OCI-LY1 (cell line): Measurements from ENCODE around the gene CD109.
"Not testable (repeated sequence)": the region's sequence is repeated elsewhere in the genome, so short reads cannot be mapped to it uniquely, and the experiment has no call there.

Source experiments
- EZH2 ChIP-seq: fragments of 200-600 bp; sonication (generic), shearing (Covaris generic); IDR thresholded peaks from 2 replicates; pipeline ENCODE4 v1.8.0; 2017; ENCODE audit warnings: borderline replicate concordance, mixed run types, mild to moderate bottlenecking, antibody characterized with exemption, low read length, moderate library complexity, mixed read lengths
- TF ChIP-seq, protein P1 (sequence below): fragments of 200-600 bp; sonication (generic), shearing (Covaris generic); IDR thresholded peaks from 2 replicates; pipeline ENCODE4 v1.5.1; 2017; ENCODE audit warnings: mild to moderate bottlenecking, antibody characterized with exemption, low read length, moderate library complexity, mixed read lengths

DNA sequence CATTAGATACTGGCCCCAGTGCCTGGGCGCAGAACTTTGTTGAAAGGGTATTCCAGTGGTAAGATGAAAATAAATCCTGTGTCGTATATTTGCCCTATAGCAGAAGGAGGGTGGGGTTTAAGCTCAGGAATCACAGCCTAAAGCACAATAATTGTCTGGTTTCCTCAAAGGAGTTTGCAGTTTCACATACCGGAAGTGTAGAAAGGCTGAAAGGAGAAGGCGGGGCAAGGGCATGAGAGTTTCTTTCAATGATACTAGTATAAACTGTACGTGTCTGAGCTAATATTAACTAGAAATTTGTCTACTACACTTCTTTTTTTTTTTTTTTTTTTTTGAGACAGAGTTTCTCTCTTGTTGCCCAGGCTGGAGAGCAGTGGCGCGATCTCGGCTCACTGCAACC, 29.2 kb downstream of the CD109 start:
- TF ChIP-seq, protein P1, sequence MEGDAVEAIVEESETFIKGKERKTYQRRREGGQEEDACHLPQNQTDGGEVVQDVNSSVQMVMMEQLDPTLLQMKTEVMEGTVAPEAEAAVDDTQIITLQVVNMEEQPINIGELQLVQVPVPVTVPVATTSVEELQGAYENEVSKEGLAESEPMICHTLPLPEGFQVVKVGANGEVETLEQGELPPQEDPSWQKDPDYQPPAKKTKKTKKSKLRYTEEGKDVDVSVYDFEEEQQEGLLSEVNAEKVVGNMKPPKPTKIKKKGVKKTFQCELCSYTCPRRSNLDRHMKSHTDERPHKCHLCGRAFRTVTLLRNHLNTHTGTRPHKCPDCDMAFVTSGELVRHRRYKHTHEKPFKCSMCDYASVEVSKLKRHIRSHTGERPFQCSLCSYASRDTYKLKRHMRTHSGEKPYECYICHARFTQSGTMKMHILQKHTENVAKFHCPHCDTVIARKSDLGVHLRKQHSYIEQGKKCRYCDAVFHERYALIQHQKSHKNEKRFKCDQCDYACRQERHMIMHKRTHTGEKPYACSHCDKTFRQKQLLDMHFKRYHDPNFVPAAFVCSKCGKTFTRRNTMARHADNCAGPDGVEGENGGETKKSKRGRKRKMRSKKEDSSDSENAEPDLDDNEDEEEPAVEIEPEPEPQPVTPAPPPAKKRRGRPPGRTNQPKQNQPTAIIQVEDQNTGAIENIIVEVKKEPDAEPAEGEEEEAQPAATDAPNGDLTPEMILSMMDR: not testable (repeated sequence)
- TF ChIP-seq EZH2: not testable (repeated sequence)
